ENCODE results near the gene PCDHB9. TPM values are rescaled to one million over a fixed set of nuclear protein-coding genes. Genes with fewer than 3 reads are reported as not detected.
A peak's percentile ranks its signal among the peaks of the same experiment; 100 is the strongest.
"Not testable (repeated sequence)": the region's sequence is repeated elsewhere in the genome, so short reads cannot be mapped to it uniquely, and the experiment has no call there.

Gene PCDHB9
- 1 to 10 TPM; 1.3 to 1.6 TPM for total RNA-seq
- polyA plus RNA-seq (ENCODE audit: insufficient read length in 6 of 6), result 1 to 10 TPM; 3.3 to 5.1 (median 4.4) TPM
- long read RNA-seq, donor 1, full-length matches to known transcripts, result 11 of 11 reads
- long read RNA-seq, donor 1, partial matches to known transcripts, result 0 of 11 reads
- long read RNA-seq, donor 1, other reads (novel, unspliced or antisense), result 0 of 11 reads
- long read RNA-seq, donor 2, full-length matches to known transcripts, result 4 of 4 reads
- long read RNA-seq, donor 2, partial matches to known transcripts, result 0 of 4 reads
- long read RNA-seq, donor 2, other reads (novel, unspliced or antisense), result 0 of 4 reads
- long read RNA-seq, donor 3, full-length matches to known transcripts, result 2 of 2 reads
- long read RNA-seq, donor 3, partial matches to known transcripts, result 0 of 2 reads
- long read RNA-seq, donor 3, other reads (novel, unspliced or antisense), result 0 of 2 reads
- long read RNA-seq, donor 4, result 0 reads
- long read RNA-seq, donor 5, full-length matches to known transcripts, result 10 of 10 reads
- long read RNA-seq, donor 5, partial matches to known transcripts, result 0 of 10 reads
- long read RNA-seq, donor 5, other reads (novel, unspliced or antisense), result 0 of 10 reads
- long read RNA-seq, donor 6, full-length matches to known transcripts, result 4 of 4 reads
- long read RNA-seq, donor 6, partial matches to known transcripts, result 0 of 4 reads
- long read RNA-seq, donor 6, other reads (novel, unspliced or antisense), result 0 of 4 reads
- long read RNA-seq, donor 7, full-length matches to known transcripts, result 2 of 2 reads
- long read RNA-seq, donor 7, partial matches to known transcripts, result 0 of 2 reads
- long read RNA-seq, donor 7, other reads (novel, unspliced or antisense), result 0 of 2 reads
- long read RNA-seq, donor 8, full-length matches to known transcripts, result 5 of 5 reads
- long read RNA-seq, donor 8, partial matches to known transcripts, result 0 of 5 reads
- long read RNA-seq, donor 8, other reads (novel, unspliced or antisense), result 0 of 5 reads
- long read RNA-seq, donor 9, result 0 reads
- long read RNA-seq, donor 10, result 0 reads
- long read RNA-seq, donor 11, full-length matches to known transcripts, result 9 of 9 reads
- long read RNA-seq, donor 11, partial matches to known transcripts, result 0 of 9 reads
- long read RNA-seq, donor 11, other reads (novel, unspliced or antisense), result 0 of 9 reads
- long read RNA-seq, donor 12, full-length matches to known transcripts, result 1 of 1 reads
- long read RNA-seq, donor 12, partial matches to known transcripts, result 0 of 1 reads
- long read RNA-seq, donor 12, other reads (novel, unspliced or antisense), result 0 of 1 reads

DNA sequence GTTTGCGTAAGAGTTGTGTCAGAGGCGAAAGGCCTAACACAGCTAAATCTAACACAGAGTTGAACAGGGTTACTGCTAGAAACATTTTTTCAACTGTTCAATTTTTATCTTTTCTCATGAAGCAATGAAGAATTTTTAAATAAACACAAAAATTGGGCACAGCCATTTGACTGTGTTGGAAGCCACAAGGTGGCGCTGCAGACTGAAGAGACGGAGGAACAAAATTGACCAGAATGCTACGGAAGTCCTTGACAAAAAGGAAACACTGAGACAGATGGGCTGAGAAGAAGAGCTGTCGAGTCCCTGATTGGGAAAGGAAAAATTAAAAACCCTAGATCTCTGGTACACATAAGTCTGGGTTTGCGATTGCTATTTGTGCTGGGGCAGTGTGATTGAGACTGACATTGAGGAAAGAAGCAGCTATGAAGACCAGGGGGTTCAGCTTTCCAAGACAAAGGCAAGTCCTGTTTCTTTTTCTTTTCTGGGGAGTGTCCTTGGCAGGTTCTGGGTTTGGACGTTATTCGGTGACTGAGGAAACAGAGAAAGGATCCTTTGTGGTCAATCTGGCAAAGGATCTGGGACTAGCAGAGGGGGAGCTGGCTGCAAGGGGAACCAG lies at the start of gene PCDHB9:
PCDHB9 (plus strand) TSS at position 265 of the 616 bp plus-strand sequence; CDS start at position 423, 158 bp downstream.
- no peak within 1 kb of the TSS for H3K27ac ChIP-seq
- no peak for TF ChIP-seq CTCF (IDR thresholded peaks at IDR 0.05)
- no peak within 1 kb of the TSS for H3K4me3 ChIP-seq
- H3K4me1 ChIP-seq, result no peaks in the 10 kb centered on the region
- H3K27me3 ChIP-seq, result peaks cover 3 to 47% of the 10 kb centered on the region in 2 donors
- H3K9me3 ChIP-seq, result peaks cover 0 to 63% of the 10 kb centered on the region in 2 donors
- DNase-seq (peak in 1 of 4 donors; percentile 24), ATAC-seq (no peak)
- intact Hi-C loops (cut with DNase I), result no loop called here
- H3K36me3 ChIP-seq, result no peaks in the 10 kb centered on the region

GRCh38 chr5:141137346-141137745 lies 49.6 kb upstream of the PCDHB9 start:
- not testable (repeated sequence) for H3K4me3 ChIP-seq, H3K36me3 ChIP-seq
- peaks cover 0 to 15% of the 10 kb centered on the region in 2 donors for H3K27me3 ChIP-seq

GRCh38 chr5:141149812-141150211 lies 37.1 kb upstream of the PCDHB9 start, which contains the start of gene PCDHB6:
Gene PCDHB6 (plus strand): TSS chr5:141150057. CDS start chr5:141150258, 201 bp downstream.
- Histone ChIP-seq H3K4me1 (no peaks in the 10 kb centered on the region), H3K36me3 (no peaks in the 10 kb centered on the region), H3K4me3 (no peak within 1 kb of the TSS), H3K9me3 (peaks cover 0 to 64% of the 10 kb centered on the region in 2 donors), H3K27ac (no peak within 1 kb of the TSS), H3K27me3 (peaks cover 0 to 19% of the 10 kb centered on the region in 2 donors)
- DNase-seq (peak in 1 of 4 donors; percentile 10), ATAC-seq (no peak)
- intact Hi-C loops (cut with DNase I), result no loop called here
- TF ChIP-seq CTCF (IDR thresholded peaks at IDR 0.05), result no peak

More at GRCh38 chr5:141137346-141137745, 49.6 kb upstream of the PCDHB9 start:
- H3K4me1 ChIP-seq; H3K27ac ChIP-seq; ATAC-seq; DNase-seq; intact Hi-C loops (cut with DNase I): not testable (repeated sequence)
- H3K9me3 ChIP-seq, result peaks cover 0 to 81% of the 10 kb centered on the region in 2 donors

DNA sequence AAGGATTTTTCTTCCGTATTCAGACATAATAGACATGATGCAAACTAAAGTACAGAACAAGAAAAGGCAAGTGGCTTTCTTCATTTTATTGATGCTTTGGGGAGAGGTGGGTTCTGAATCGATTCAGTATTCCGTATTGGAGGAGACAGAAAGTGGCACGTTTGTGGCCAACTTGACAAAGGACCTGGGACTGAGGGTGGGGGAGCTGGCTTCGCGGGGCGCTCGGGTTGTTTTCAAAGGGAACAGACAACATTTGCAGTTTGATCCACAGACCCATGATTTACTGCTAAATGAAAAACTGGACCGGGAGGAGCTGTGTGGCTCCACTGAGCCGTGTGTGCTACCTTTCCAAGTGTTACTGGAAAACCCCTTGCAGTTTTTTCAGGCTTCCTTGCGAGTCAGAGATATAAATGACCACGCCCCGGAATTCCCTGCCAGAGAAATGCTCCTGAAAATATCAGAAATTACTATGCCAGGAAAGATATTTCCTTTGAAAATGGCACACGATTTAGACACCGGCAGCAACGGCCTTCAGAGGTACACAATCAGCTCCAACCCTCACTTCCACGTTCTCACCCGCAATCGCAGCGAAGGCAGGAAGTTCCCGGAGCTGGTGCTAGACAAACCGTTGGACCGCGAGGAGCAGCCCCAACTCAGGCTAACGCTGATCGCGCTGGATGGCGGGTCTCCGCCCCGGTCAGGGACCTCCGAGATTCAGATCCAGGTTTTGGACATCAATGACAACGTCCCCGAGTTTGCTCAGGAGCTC lies 36.6 kb upstream of the PCDHB9 start:
- DNase-seq (no peak), ATAC-seq (no peak)
- Histone ChIP-seq H3K27me3 (peaks cover 0 to 19% of the 10 kb centered on the region in 2 donors), H3K27ac (no peak overlapping the region), H3K4me3 (no peak overlapping the region), H3K4me1 (no peaks in the 10 kb centered on the region), H3K9me3 (peaks cover 0 to 67% of the 10 kb centered on the region in 2 donors), H3K36me3 (no peaks in the 10 kb centered on the region)
- intact Hi-C loops (cut with DNase I), result no loop called here
- no peak for TF ChIP-seq CTCF (IDR thresholded peaks at IDR 0.05)
